ENCODE measurements around the gene KLHDC7A. TPM values are rescaled to one million over a fixed set of nuclear protein-coding genes. Genes with fewer than 3 reads are reported as not detected.

KLHDC7A gene
- under 1 TPM in 2 of 5 experiments, not detected in 3; 0.08 to 0.15 TPM for total RNA-seq
- polyA plus RNA-seq, result not detected
- not detected for total RNA-seq

GRCh38 chr1:18480315-18481189 is at the start of gene KLHDC7A:
Gene KLHDC7A (plus strand): TSS chr1:18480930. CDS start chr1:18480982, 52 bp downstream.
- intact Hi-C loops (cut with micrococcal nuclease), result no loop called here
- H3K4me1 ChIP-seq (ENCODE audit: control insufficient read depth in 2 of 2, insufficient read depth in 2 of 2, low read length in 2 of 2), result no peaks in the 10 kb centered on the region
- H3K36me3 ChIP-seq (ENCODE audit: control insufficient read depth in 2 of 3, insufficient read depth in 3 of 3, low read length in 3 of 3), result no peaks in the 10 kb centered on the region
- Mint-ChIP-seq H3K4me1 (peaks cover 0 to 9% (median 0%) of the 10 kb centered on the region in 7 donors), H3K9me3 (no peaks in the 10 kb centered on the region), H3K36me3 (no peaks in the 10 kb centered on the region), H3K27ac (no peak within 1 kb of the TSS), H3K4me3 (no peak within 1 kb of the TSS), H3K27me3 (peaks cover 0 to 29% (median 10%) of the 10 kb centered on the region in 5 donors)
- ChIA-PET CTCF (no interaction called here), POLR2A (no interaction called here)
- H3K27ac ChIP-seq (ENCODE audit: low read depth, low read length), result no peak within 1 kb of the TSS
- H3K4me3 ChIP-seq (ENCODE audit: low read length), result no peak within 1 kb of the TSS
- ATAC-seq (peak; percentile 37), DNase-seq (no peak)
- no peaks in the 10 kb centered on the region for H3K27me3 ChIP-seq (ENCODE audit: control insufficient read depth in 2 of 2, insufficient read depth in 2 of 2, low read length in 2 of 2)
- H3K9me3 ChIP-seq (ENCODE audit: control insufficient read depth in 2 of 3, low read length in 3 of 3), result no peaks in the 10 kb centered on the region

GRCh38 chr1:18434041-18434440 is 46.7 kb upstream of the KLHDC7A start:
- peaks cover 0 to 37% (median 13%) of the 10 kb centered on the region in 11 donors for H3K9me3 Mint-ChIP-seq
- no peaks in the 10 kb centered on the region for H3K4me1 Mint-ChIP-seq
- Histone ChIP-seq H3K27me3 (ENCODE audit: control insufficient read depth in 2 of 2, insufficient read depth in 2 of 2, low read length in 2 of 2) (no peaks in the 10 kb centered on the region), H3K4me3 (ENCODE audit: low read length) (no peak overlapping the region), H3K36me3 (ENCODE audit: control insufficient read depth in 2 of 3, insufficient read depth in 3 of 3, low read length in 3 of 3) (no peaks in the 10 kb centered on the region), H3K9me3 (ENCODE audit: control insufficient read depth in 2 of 3, low read length in 3 of 3) (peaks cover 0 to 5% (median 0%) of the 10 kb centered on the region in 3 experiments), H3K4me1 (ENCODE audit: control insufficient read depth in 2 of 2, insufficient read depth in 2 of 2, low read length in 2 of 2) (no peaks in the 10 kb centered on the region), H3K27ac (ENCODE audit: low read depth, low read length) (no peak overlapping the region)
- DNase-seq, result no peak
- intact Hi-C loops (cut with micrococcal nuclease), result no loop called here
- ATAC-seq, result no peak
- H3K27me3 Mint-ChIP-seq, result peaks cover 4 to 52% (median 48%) of the 10 kb centered on the region in 5 donors
- no peak overlapping the region for H3K4me3 Mint-ChIP-seq
- H3K36me3 Mint-ChIP-seq, result peaks cover 0 to 3% (median 0%) of the 10 kb centered on the region in 5 donors
- no peak overlapping the region for H3K27ac Mint-ChIP-seq
- POLR2A ChIA-PET, result no interaction called here
- CTCF ChIA-PET, result no interaction called here

- CTCF ChIA-PET, result no interaction called here
- Mint-ChIP-seq H3K36me3 (peaks cover 0 to 3% (median 0%) of the 10 kb centered on the region in 5 donors), H3K4me3 (no peak overlapping the region), H3K9me3 (peaks cover 0 to 16% (median 11%) of the 10 kb centered on the region in 11 donors), H3K4me1 (no peaks in the 10 kb centered on the region), H3K27me3 (peaks cover 0 to 54% (median 44%) of the 10 kb centered on the region in 5 donors), H3K27ac (no peak overlapping the region)
- DNase-seq (no peak), ATAC-seq (no peak)
- Histone ChIP-seq H3K36me3 (ENCODE audit: control insufficient read depth in 2 of 3, insufficient read depth in 3 of 3, low read length in 3 of 3) (no peaks in the 10 kb centered on the region), H3K27ac (ENCODE audit: low read depth, low read length) (no peak overlapping the region), H3K4me3 (ENCODE audit: low read length) (no peak overlapping the region), H3K27me3 (ENCODE audit: control insufficient read depth in 2 of 2, insufficient read depth in 2 of 2, low read length in 2 of 2) (no peaks in the 10 kb centered on the region), H3K4me1 (ENCODE audit: control insufficient read depth in 2 of 2, insufficient read depth in 2 of 2, low read length in 2 of 2) (no peaks in the 10 kb centered on the region), H3K9me3 (ENCODE audit: control insufficient read depth in 2 of 3, low read length in 3 of 3) (no peaks in the 10 kb centered on the region)
- POLR2A ChIA-PET, result no interaction called here
- intact Hi-C loops (cut with micrococcal nuclease), result no loop called here
These were observed 40.1 kb upstream of the KLHDC7A start for GRCh38 chr1:18440385-18441226.

GRCh38 chr1:18443587-18444520 is 36.9 kb upstream of the KLHDC7A start:
- Histone ChIP-seq H3K36me3 (ENCODE audit: control insufficient read depth in 2 of 3, insufficient read depth in 3 of 3, low read length in 3 of 3) (no peaks in the 10 kb centered on the region), H3K27me3 (ENCODE audit: control insufficient read depth in 2 of 2, insufficient read depth in 2 of 2, low read length in 2 of 2) (no peaks in the 10 kb centered on the region), H3K4me3 (ENCODE audit: low read length) (no peak overlapping the region), H3K4me1 (ENCODE audit: control insufficient read depth in 2 of 2, insufficient read depth in 2 of 2, low read length in 2 of 2) (no peaks in the 10 kb centered on the region), H3K27ac (ENCODE audit: low read depth, low read length) (no peak overlapping the region), H3K9me3 (ENCODE audit: control insufficient read depth in 2 of 3, low read length in 3 of 3) (no peaks in the 10 kb centered on the region)
- Mint-ChIP-seq H3K9me3 (peaks cover 0 to 22% (median 8%) of the 10 kb centered on the region in 11 donors), H3K4me3 (no peak overlapping the region), H3K4me1 (no peaks in the 10 kb centered on the region), H3K36me3 (peaks cover 0 to 5% (median 0%) of the 10 kb centered on the region in 5 donors), H3K27me3 (peaks cover 0 to 46% (median 32%) of the 10 kb centered on the region in 5 donors), H3K27ac (no peak overlapping the region)
- no peak for ATAC-seq
- intact Hi-C loops (cut with micrococcal nuclease), result no loop called here
- DNase-seq, result no peak
- ChIA-PET CTCF (no interaction called here), POLR2A (no interaction called here)

- ATAC-seq, result no peak
- Histone ChIP-seq H3K4me1 (ENCODE audit: control insufficient read depth in 2 of 2, insufficient read depth in 2 of 2, low read length in 2 of 2) (no peaks in the 10 kb centered on the region), H3K4me3 (ENCODE audit: low read length) (no peak overlapping the region), H3K9me3 (ENCODE audit: control insufficient read depth in 2 of 3, low read length in 3 of 3) (no peaks in the 10 kb centered on the region), H3K27ac (ENCODE audit: low read depth, low read length) (no peak overlapping the region), H3K36me3 (ENCODE audit: control insufficient read depth in 2 of 3, insufficient read depth in 3 of 3, low read length in 3 of 3) (no peaks in the 10 kb centered on the region), H3K27me3 (ENCODE audit: control insufficient read depth in 2 of 2, insufficient read depth in 2 of 2, low read length in 2 of 2) (no peaks in the 10 kb centered on the region)
- Mint-ChIP-seq H3K9me3 (peaks cover 0 to 22% (median 8%) of the 10 kb centered on the region in 11 donors), H3K27ac (no peak overlapping the region), H3K4me1 (no peaks in the 10 kb centered on the region), H3K27me3 (peaks cover 0 to 46% (median 32%) of the 10 kb centered on the region in 5 donors), H3K36me3 (peaks cover 0 to 5% (median 0%) of the 10 kb centered on the region in 5 donors), H3K4me3 (no peak overlapping the region)
- CTCF ChIA-PET, result no interaction called here
- POLR2A ChIA-PET, result no interaction called here
- intact Hi-C loops (cut with micrococcal nuclease), result no loop called here
- no peak for DNase-seq
These were observed 36.2 kb upstream of the KLHDC7A start for GRCh38 chr1:18444563-18444962.

GRCh38 chr1:18446751-18447150 is 34.0 kb upstream of the KLHDC7A start:
- H3K4me3 Mint-ChIP-seq, result no peak overlapping the region
- peaks cover 0 to 17% (median 6%) of the 10 kb centered on the region in 11 donors for H3K9me3 Mint-ChIP-seq
- H3K36me3 Mint-ChIP-seq, result peaks cover 0 to 5% (median 0%) of the 10 kb centered on the region in 5 donors
- ATAC-seq, result no peak
- Histone ChIP-seq H3K27me3 (ENCODE audit: control insufficient read depth in 2 of 2, insufficient read depth in 2 of 2, low read length in 2 of 2) (no peaks in the 10 kb centered on the region), H3K9me3 (ENCODE audit: control insufficient read depth in 2 of 3, low read length in 3 of 3) (no peaks in the 10 kb centered on the region), H3K4me3 (ENCODE audit: low read length) (no peak overlapping the region), H3K36me3 (ENCODE audit: control insufficient read depth in 2 of 3, insufficient read depth in 3 of 3, low read length in 3 of 3) (no peaks in the 10 kb centered on the region), H3K27ac (ENCODE audit: low read depth, low read length) (no peak overlapping the region), H3K4me1 (ENCODE audit: control insufficient read depth in 2 of 2, insufficient read depth in 2 of 2, low read length in 2 of 2) (no peaks in the 10 kb centered on the region)
- H3K27ac Mint-ChIP-seq, result no peak overlapping the region
- DNase-seq, result no peak
- CTCF ChIA-PET, result interaction anchor here (0.6 kb wide), 1 partner anchor 22 kb away, joined by 3 read pairs; no protein-coding TSS in a partner anchor
- intact Hi-C loops (cut with micrococcal nuclease), result no loop called here
- H3K27me3 Mint-ChIP-seq, result peaks cover 0 to 42% (median 30%) of the 10 kb centered on the region in 5 donors
- H3K4me1 Mint-ChIP-seq, result no peaks in the 10 kb centered on the region
- POLR2A ChIA-PET, result no interaction called here
